AG09309 (cell line): Measurements from ENCODE around the gene GRID1.

Experiments
- DNase-seq: peaks from one replicate; pipeline ENCODE4 v3.0.0-alpha.2; 2010; ENCODE audit warnings: low read depth
- H3K4me3 ChIP-seq: 2 replicates; pipeline ENCODE4 v1.5.1; 2011; ENCODE audit warnings: mild to moderate bottlenecking, low read depth, low read length, moderate library complexity; ENCODE audit not compliant: control insufficient read depth
- CTCF ChIP-seq: IDR thresholded peaks from 2 replicates; pipeline ENCODE4 v1.5.1; 2011; ENCODE audit warnings: mild to moderate bottlenecking, low read depth, low read length, inconsistent platforms; ENCODE audit not compliant: insufficient read depth, control insufficient read depth; ENCODE audit errors: missing control alignments

The GRID1 gene

GRCh38 chr10:86344714-86345161 lies 21.9 kb downstream of the GRID1 start:
- H3K4me3 ChIP-seq: no peak overlapping the region
- no peak for TF ChIP-seq CTCF
- DNase-seq: no peak

GRCh38 chr10:86344281-86344680 lies 22.3 kb downstream of the GRID1 start:
- DNase-seq: no peak
- TF ChIP-seq CTCF: no peak
- H3K4me3 ChIP-seq: no peak overlapping the region

GRCh38 chr10:86343761-86344160 lies 22.8 kb downstream of the GRID1 start:
- no peak for TF ChIP-seq CTCF
- DNase-seq: no peak
- H3K4me3 ChIP-seq: no peak overlapping the region

- no peak for TF ChIP-seq CTCF
- DNase-seq: no peak
- H3K4me3 ChIP-seq: no peak overlapping the region
These were observed 24.3 kb downstream of the GRID1 start for GRCh38 chr10:86342111-86342863.

GRCh38 chr10:86341361-86341811 lies 25.2 kb downstream of the GRID1 start:
- no peak for DNase-seq
- TF ChIP-seq CTCF: no peak
- H3K4me3 ChIP-seq: no peak overlapping the region

- no peak for DNase-seq
- TF ChIP-seq CTCF: no peak
- H3K4me3 ChIP-seq: no peak overlapping the region
These were observed 25.7 kb downstream of the GRID1 start for GRCh38 chr10:86340991-86341260.
